Loucy (cell line): Measurements from ENCODE around the gene GPR171.

Source experiments
- H2AFZ ChIP-seq: fragments of 200-600 bp; sonication (generic); 2 replicates; pipeline ENCODE4 v1.6.0; 2016; ENCODE audit warnings: antibody characterized with exemption, mild to moderate bottlenecking, low read length, moderate library complexity
- H3F3A ChIP-seq: fragments of 200-600 bp; 2 replicates; pipeline ENCODE4 v1.6.0; 2016; ENCODE audit warnings: antibody characterized with exemption, low read depth, mild to moderate bottlenecking
- H3K27me3 ChIP-seq: fragments of 200-600 bp; sonication (generic); 2 replicates; pipeline ENCODE4 v1.6.1; 2014; ENCODE audit warnings: low read length, mild to moderate bottlenecking; ENCODE audit not compliant: insufficient read depth, poor library complexity, severe bottlenecking
- H3K36me3 ChIP-seq: fragments of 200-600 bp; sonication (generic); 2 replicates; pipeline ENCODE4 v1.6.1; 2016; ENCODE audit warnings: low read length; ENCODE audit not compliant: insufficient read depth
- H3K4me1 ChIP-seq: fragments of 200-600 bp; sonication (generic); 2 replicates; pipeline ENCODE4 v1.5.1; 2014; ENCODE audit warnings: low read length, mild to moderate bottlenecking; ENCODE audit not compliant: insufficient read depth, poor library complexity, severe bottlenecking
- H3K4me2 ChIP-seq: fragments of 200-600 bp; sonication (generic); 2 replicates; pipeline ENCODE4 v1.6.0; 2014; ENCODE audit warnings: antibody characterized with exemption, low read length, low read depth, mild to moderate bottlenecking; ENCODE audit not compliant: poor library complexity, severe bottlenecking
- H3K4me3 ChIP-seq: fragments of 200-600 bp; sonication (generic); 2 replicates; pipeline ENCODE4 v1.5.1; 2014; ENCODE audit warnings: low read length, mild to moderate bottlenecking, mixed read lengths; ENCODE audit not compliant: poor library complexity, severe bottlenecking
- H3K79me2 ChIP-seq: fragments of 200-600 bp; sonication (generic); 2 replicates; pipeline ENCODE4 v1.6.1; 2014; ENCODE audit warnings: low read length; ENCODE audit not compliant: insufficient read depth
- H3K9ac ChIP-seq: fragments of 200-600 bp; sonication (generic); 2 replicates; pipeline ENCODE4 v1.6.0; 2014; ENCODE audit warnings: mild to moderate bottlenecking, low read depth, low read length, moderate library complexity; ENCODE audit not compliant: poor library complexity, severe bottlenecking
- H3K9me2 ChIP-seq: fragments of 200-600 bp; sonication (generic); replicated peaks from 2 replicates; pipeline ENCODE4 v1.6.1; 2016; ENCODE audit warnings: low read depth, low read length, mixed read lengths
- H3K9me3 ChIP-seq: fragments of 200-600 bp; sonication (generic); 2 replicates; pipeline ENCODE4 v1.6.1; 2014; ENCODE audit warnings: mild to moderate bottlenecking, antibody characterized with exemption, low read length, low read depth; ENCODE audit not compliant: insufficient read depth
- H4K20me1 ChIP-seq: fragments of 200-600 bp; sonication (generic); 2 replicates; pipeline ENCODE4 v1.6.0; 2014; ENCODE audit warnings: antibody characterized with exemption, low read length, mild to moderate bottlenecking; ENCODE audit not compliant: insufficient read depth, poor library complexity, severe bottlenecking
- CTCF ChIP-seq: fragments of 200-600 bp; sonication (generic); conservative IDR thresholded peaks from 2 replicates; pipeline ENCODE4 v1.5.1; 2014; ENCODE audit warnings: mild to moderate bottlenecking, antibody characterized with exemption, low read length
- EZH2phosphoT487 ChIP-seq: fragments of 200-600 bp; IDR thresholded peaks from 2 replicates; pipeline ENCODE4 v1.6.1; 2018; ENCODE audit warnings: antibody characterized with exemption, mild to moderate bottlenecking, moderate library complexity, borderline replicate concordance

The GPR171 gene

DNA sequence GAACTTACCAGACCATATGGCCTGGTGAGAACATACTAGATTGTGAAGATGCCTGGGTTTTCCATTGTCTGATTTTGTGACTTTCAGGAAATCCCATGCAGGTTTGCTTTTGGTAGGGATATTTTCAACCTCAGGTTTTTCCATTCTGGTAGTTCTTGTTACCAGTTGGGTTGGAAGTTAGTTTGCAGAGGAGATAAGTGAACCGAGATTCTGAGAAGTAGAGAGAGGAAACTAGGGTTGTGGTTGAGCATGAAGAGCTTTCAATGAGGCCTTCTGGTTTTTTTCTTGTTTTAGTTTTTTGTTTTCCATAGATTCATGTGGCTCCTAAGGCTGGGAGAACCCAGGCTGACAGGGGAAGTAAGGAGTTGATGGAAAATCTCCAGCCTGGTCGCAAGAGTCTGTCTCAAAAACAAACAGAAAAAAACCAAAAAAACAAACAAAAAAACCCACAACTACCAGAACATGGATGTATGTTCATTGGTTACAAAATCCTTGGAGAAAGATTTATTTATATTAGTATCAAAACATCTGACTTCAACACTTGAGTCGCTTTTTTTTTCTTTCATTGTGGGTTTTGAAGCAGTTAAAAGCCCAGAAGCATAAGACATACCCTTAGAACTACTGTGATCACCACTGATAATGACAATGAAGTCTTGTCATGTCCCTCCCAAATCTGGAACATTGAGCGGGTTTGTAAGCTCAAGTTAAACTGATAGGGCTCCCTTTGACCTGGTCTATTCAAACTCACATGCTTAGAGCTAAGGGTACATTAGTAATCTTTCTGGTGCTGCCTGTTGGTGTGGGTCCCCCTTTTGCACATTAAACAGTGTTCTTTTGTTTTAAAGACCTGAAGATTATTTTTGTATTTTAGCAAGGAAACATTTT lies 3.2 kb downstream of the GPR171 start:
- H3K9me2 ChIP-seq, result no peaks in the 10 kb centered on the region
- no peak overlapping the region for H3K4me3 ChIP-seq
- H4K20me1 ChIP-seq, result no peaks in the 10 kb centered on the region
- H2AFZ ChIP-seq, result no peak overlapping the region
- TF ChIP-seq CTCF (no peak), EZH2phosphoT487 (no peak)
- peaks cover 7% of the 10 kb centered on the region for H3K4me1 ChIP-seq
- H3K4me2 ChIP-seq, result no peak overlapping the region
- 0 out of 2 replicates have a peak, but pooled peaks cover 3% of the 10 kb centered on the region for H3F3A ChIP-seq
- no peaks in the 10 kb centered on the region for H3K27me3 ChIP-seq
- no peak overlapping the region for H3K9ac ChIP-seq
- H3K79me2 ChIP-seq, result no peaks in the 10 kb centered on the region
- no peaks in the 10 kb centered on the region for H3K9me3 ChIP-seq
- peaks cover 39% of the 10 kb centered on the region; the same call in 1 of the 2 replicates for H3K36me3 ChIP-seq

DNA sequence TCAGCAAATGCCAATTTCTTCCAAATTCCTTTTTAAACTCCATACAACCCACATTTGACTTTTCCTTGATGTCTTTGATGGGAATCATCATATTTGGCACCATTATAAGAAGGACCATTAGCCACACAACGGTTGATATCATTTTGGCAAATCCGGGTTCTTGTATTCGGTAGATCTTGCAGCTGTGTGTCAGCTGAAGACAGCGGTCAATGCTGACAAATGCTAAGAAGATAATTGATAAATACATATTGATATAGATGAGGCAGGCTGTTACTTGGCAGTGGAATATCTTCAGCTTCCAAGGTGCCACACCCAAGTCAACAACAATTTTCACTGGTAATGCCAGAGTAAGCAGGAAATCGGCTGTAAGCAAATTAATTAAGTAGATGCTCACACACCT lies 4.2 kb downstream of the GPR171 start:
- Histone ChIP-seq H4K20me1 (no peaks in the 10 kb centered on the region), H3F3A (0 out of 2 replicates have a peak, but pooled peaks cover 3% of the 10 kb centered on the region), H3K4me2 (no peak overlapping the region), H3K79me2 (no peaks in the 10 kb centered on the region), H3K36me3 (peaks cover 46% of the 10 kb centered on the region; the same call in 1 of the 2 replicates), H3K27me3 (no peaks in the 10 kb centered on the region), H3K9me3 (no peaks in the 10 kb centered on the region), H3K4me3 (no peak overlapping the region), H3K9ac (no peak overlapping the region), H3K9me2 (no peaks in the 10 kb centered on the region), H2AFZ (no peak overlapping the region), H3K4me1 (peaks cover 7% of the 10 kb centered on the region)
- TF ChIP-seq EZH2phosphoT487 (no peak), CTCF (no peak)

- H3K36me3 ChIP-seq, result peaks cover 51% of the 10 kb centered on the region; the same call in 1 of the 2 replicates
- no peaks in the 10 kb centered on the region for H3K9me3 ChIP-seq
- H3K79me2 ChIP-seq, result no peaks in the 10 kb centered on the region
- no peaks in the 10 kb centered on the region for H3K27me3 ChIP-seq
- H3K9ac ChIP-seq, result no peak overlapping the region
- H3K4me3 ChIP-seq, result no peak overlapping the region
- H3K4me2 ChIP-seq, result no peak overlapping the region
- H3K9me2 ChIP-seq, result no peaks in the 10 kb centered on the region
- H3F3A ChIP-seq, result 0 out of 2 replicates have a peak, but pooled peaks cover 3% of the 10 kb centered on the region
- H4K20me1 ChIP-seq, result no peaks in the 10 kb centered on the region
- peaks cover 7% of the 10 kb centered on the region for H3K4me1 ChIP-seq
- TF ChIP-seq EZH2phosphoT487, result no peak
- no peak for TF ChIP-seq CTCF
- no peak overlapping the region for H2AFZ ChIP-seq
These were observed 4.8 kb downstream of the GPR171 start for GRCh38 chr3:151197981-151198767.
